ENCODE results near the gene WDR87. TPM values are rescaled to one million over a fixed set of nuclear protein-coding genes. Genes with fewer than 3 reads are reported as not detected.
A peak's percentile ranks its signal among the peaks of the same experiment; 100 is the strongest.
"Not testable (repeated sequence)": the region's sequence is repeated elsewhere in the genome, so short reads cannot be mapped to it uniquely, and the experiment has no call there.

WDR87 gene
- total RNA-seq, 1 experiment from 2014 or later, result not detected

DNA sequence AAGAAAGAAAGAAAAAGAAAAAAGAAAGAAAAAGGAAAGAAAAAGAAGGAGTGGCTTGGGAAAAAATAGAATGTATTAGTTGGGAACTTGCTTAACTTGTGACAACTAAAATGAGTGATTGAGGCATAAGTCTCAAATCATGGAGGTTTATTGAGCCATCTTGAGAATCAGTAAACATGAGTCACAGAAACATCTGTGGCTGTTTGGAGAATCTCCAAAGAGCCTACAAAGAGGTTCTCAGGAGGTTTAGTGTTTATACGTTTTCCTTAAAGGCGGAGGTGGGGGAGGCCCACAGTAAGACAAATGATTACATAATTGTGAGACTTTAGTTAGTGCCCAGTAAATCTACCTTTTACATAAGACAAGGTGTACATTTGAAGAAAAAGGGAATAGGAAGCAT, 38.6 kb downstream of the WDR87 start:
- no peak overlapping the region for H3K4me3 ChIP-seq
- no peaks in the 10 kb centered on the region for H3K36me3 ChIP-seq (ENCODE audit: low read depth)
- H3F3A ChIP-seq (ENCODE audit: insufficient read depth, low read depth), result no peaks in the 10 kb centered on the region
- H4K20me1 ChIP-seq (ENCODE audit: insufficient read depth), result no peaks in the 10 kb centered on the region
- no peak overlapping the region for H3K27ac ChIP-seq
- H3K27me3 ChIP-seq (ENCODE audit: insufficient read depth, low read depth), result peaks cover 13% of the 10 kb centered on the region
- no peaks in the 10 kb centered on the region for H3K9me3 ChIP-seq (ENCODE audit: insufficient read depth, low read depth)
- no peaks in the 10 kb centered on the region for H3K9me2 ChIP-seq (ENCODE audit: insufficient read depth)
- H3K79me2 ChIP-seq (ENCODE audit: low read depth), result no peaks in the 10 kb centered on the region
- intact Hi-C loops (cut with micrococcal nuclease; ENCODE audit: unreplicated experiment), result no loop called here
- DNase-seq, result peak in 1 of 2 experiments; percentile 38
- H3K4me2 ChIP-seq, result no peak overlapping the region
- POLR2A ChIA-PET (ENCODE audit: unreplicated experiment), result no interaction called here
- TF ChIP-seq, protein P1, sequence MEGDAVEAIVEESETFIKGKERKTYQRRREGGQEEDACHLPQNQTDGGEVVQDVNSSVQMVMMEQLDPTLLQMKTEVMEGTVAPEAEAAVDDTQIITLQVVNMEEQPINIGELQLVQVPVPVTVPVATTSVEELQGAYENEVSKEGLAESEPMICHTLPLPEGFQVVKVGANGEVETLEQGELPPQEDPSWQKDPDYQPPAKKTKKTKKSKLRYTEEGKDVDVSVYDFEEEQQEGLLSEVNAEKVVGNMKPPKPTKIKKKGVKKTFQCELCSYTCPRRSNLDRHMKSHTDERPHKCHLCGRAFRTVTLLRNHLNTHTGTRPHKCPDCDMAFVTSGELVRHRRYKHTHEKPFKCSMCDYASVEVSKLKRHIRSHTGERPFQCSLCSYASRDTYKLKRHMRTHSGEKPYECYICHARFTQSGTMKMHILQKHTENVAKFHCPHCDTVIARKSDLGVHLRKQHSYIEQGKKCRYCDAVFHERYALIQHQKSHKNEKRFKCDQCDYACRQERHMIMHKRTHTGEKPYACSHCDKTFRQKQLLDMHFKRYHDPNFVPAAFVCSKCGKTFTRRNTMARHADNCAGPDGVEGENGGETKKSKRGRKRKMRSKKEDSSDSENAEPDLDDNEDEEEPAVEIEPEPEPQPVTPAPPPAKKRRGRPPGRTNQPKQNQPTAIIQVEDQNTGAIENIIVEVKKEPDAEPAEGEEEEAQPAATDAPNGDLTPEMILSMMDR (conservative IDR thresholded peaks at IDR 0.05), result no peak
- no peak for TF ChIP-seq EZH2 (IDR thresholded peaks at IDR 0.05; ENCODE audit: low read depth)
- H3K4me1 ChIP-seq (replicated peaks; ENCODE audit: insufficient read depth), result no peaks in the 10 kb centered on the region
- no peak overlapping the region for H2AFZ ChIP-seq
- BruUV-seq (replicated peaks), result no TSS peak
- CTCF ChIA-PET, result no interaction called here

DNA sequence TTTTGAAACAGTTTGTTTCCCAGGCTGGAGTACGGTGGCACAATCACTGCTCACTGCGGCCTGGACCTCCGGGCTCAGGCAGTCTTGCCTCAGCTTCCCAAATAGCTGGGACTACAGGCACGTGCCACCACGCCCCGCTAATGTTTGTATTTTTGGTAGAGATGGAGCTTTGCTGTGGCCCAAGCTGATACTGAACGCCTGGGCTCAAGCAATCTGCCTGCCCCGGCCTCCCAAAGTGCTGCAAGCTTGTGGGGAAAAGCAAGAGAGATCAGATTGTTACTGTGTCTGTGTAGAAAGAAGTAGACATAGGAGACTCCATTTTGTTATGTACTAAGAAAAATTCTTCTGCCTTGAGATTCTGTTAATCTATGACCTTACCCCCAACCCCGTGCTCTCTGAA, 40.5 kb downstream of the WDR87 start:
- intact Hi-C loops (cut with micrococcal nuclease; ENCODE audit: unreplicated experiment); H3K27me3 ChIP-seq (ENCODE audit: insufficient read depth, low read depth); CTCF ChIA-PET; H3K4me3 ChIP-seq; H2AFZ ChIP-seq; H3K27ac ChIP-seq; H3K4me2 ChIP-seq; H3F3A ChIP-seq (ENCODE audit: insufficient read depth, low read depth); H3K9me3 ChIP-seq (ENCODE audit: insufficient read depth, low read depth); H3K9me2 ChIP-seq (ENCODE audit: insufficient read depth); H4K20me1 ChIP-seq (ENCODE audit: insufficient read depth); POLR2A ChIA-PET (ENCODE audit: unreplicated experiment); BruUV-seq (replicated peaks); H3K79me2 ChIP-seq (ENCODE audit: low read depth); H3K4me1 ChIP-seq (replicated peaks; ENCODE audit: insufficient read depth); H3K36me3 ChIP-seq (ENCODE audit: low read depth); DNase-seq: not testable (repeated sequence)

DNA sequence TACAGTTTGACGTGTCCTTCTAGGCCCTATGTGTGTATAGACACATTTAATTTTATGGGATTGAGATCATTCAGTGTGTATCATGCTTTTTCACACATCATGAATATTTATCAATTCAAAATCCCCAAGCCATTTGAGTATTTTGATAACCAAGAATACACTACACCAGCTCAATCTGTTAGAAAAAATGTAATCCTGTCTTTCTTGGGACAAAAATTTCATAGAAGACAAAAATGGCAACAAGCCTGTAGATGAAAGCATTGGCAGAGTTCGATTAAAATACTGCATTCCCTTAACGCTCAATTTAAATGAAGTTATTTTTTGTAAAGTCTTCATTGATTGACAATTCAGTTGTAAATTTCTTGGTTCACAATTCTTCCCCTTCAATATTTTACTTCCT, 41.9 kb downstream of the WDR87 start:
- ChIA-PET CTCF (no interaction called here), POLR2A (ENCODE audit: unreplicated experiment) (no interaction called here)
- H3K27ac ChIP-seq, result no peak overlapping the region

DNA sequence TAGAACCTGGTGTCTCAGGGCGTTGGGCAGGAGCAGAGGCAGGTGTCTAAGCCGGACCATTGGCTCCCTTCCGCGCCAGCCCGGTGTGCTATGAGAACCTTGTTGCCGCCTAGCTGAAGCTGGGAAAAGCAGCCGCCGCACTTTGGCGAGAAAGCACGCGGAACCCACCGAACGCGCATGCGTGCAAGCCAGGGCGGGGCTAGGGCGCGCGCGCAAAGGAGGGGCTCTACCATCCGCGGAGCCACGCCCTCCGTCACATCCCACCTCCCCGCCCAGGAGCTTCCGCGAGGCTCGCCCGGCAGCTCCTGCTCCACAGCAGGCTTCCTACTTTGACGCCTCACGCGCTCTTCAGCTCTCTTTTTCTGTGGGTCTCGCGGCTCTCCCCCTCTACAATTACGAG, 51.3 kb downstream of the WDR87 start:
- Histone ChIP-seq H3K4me3 (no peak overlapping the region), H3K79me2 (ENCODE audit: low read depth) (no peaks in the 10 kb centered on the region), H3K27me3 (ENCODE audit: insufficient read depth, low read depth) (peaks cover 36% of the 10 kb centered on the region; the same call in 1 of the 2 replicates), H2AFZ (no peak overlapping the region), H4K20me1 (ENCODE audit: insufficient read depth) (no peaks in the 10 kb centered on the region), H3K4me1 (replicated peaks; ENCODE audit: insufficient read depth) (no peaks in the 10 kb centered on the region), H3K9me2 (ENCODE audit: insufficient read depth) (no peaks in the 10 kb centered on the region), H3K4me2 (no peak overlapping the region), H3K9me3 (ENCODE audit: insufficient read depth, low read depth) (no peaks in the 10 kb centered on the region), H3F3A (ENCODE audit: insufficient read depth, low read depth) (no peaks in the 10 kb centered on the region), H3K27ac (no peak overlapping the region), H3K36me3 (ENCODE audit: low read depth) (no peaks in the 10 kb centered on the region)
- POLR2A ChIA-PET (ENCODE audit: unreplicated experiment), result no interaction called here
- no peak for TF ChIP-seq EZH2 (IDR thresholded peaks at IDR 0.05; ENCODE audit: low read depth)
- TF ChIP-seq, protein P1 (conservative IDR thresholded peaks at IDR 0.05), result no peak
- no TSS peak for BruUV-seq (replicated peaks)
- CTCF ChIA-PET, result no interaction called here
- no peak for DNase-seq
- intact Hi-C loops (cut with micrococcal nuclease; ENCODE audit: unreplicated experiment), result no loop called here

More for the DNA sequence above, 41.9 kb downstream of the WDR87 start:
- no peaks in the 10 kb centered on the region for H3K9me3 ChIP-seq (ENCODE audit: insufficient read depth, low read depth)
- H3K27me3 ChIP-seq (ENCODE audit: insufficient read depth, low read depth), result peaks cover 7% of the 10 kb centered on the region; the same call in 1 of the 2 replicates
- H2AFZ ChIP-seq, result no peak overlapping the region
- no peak overlapping the region for H3K4me3 ChIP-seq
- H3K4me1 ChIP-seq (replicated peaks; ENCODE audit: insufficient read depth), result no peaks in the 10 kb centered on the region
- no peaks in the 10 kb centered on the region for H3K79me2 ChIP-seq (ENCODE audit: low read depth)
- no peaks in the 10 kb centered on the region for H3K9me2 ChIP-seq (ENCODE audit: insufficient read depth)
- no peaks in the 10 kb centered on the region for H3K36me3 ChIP-seq (ENCODE audit: low read depth)
- H3K4me2 ChIP-seq, result no peak overlapping the region
- no peaks in the 10 kb centered on the region for H4K20me1 ChIP-seq (ENCODE audit: insufficient read depth)
- DNase-seq, result no peak
- intact Hi-C loops (cut with micrococcal nuclease; ENCODE audit: unreplicated experiment), result no loop called here
- H3F3A ChIP-seq (ENCODE audit: insufficient read depth, low read depth), result no peaks in the 10 kb centered on the region
- no TSS peak for BruUV-seq (replicated peaks)
- no peak for TF ChIP-seq EZH2 (IDR thresholded peaks at IDR 0.05; ENCODE audit: low read depth)
- TF ChIP-seq, protein P1 (conservative IDR thresholded peaks at IDR 0.05), result no peak

Data from PC-9 (cell line).